Fibroblast of skin of left biceps (primary cell): Measurements from ENCODE around the gene SLC38A3.

Experiments used
- DNase-seq, 2 experiments: peaks; one replicate each; pipeline ENCODE4 v3.0.0-alpha.2; 2013; ENCODE audit warnings: low read depth in 2 of 2

Gene SLC38A3

GRCh38 chr3:50204804-50205412 lies at the start of gene SLC38A3:
Gene SLC38A3, plus strand, starts transcription at chr3:50205271. Its CDS starts 8,929 bp downstream, at chr3:50214200.
- DNase-seq: no peak

- DNase-seq: no peak
These were observed 49.6 kb upstream of the SLC38A3 start for GRCh38 chr3:50155491-50155878.

- DNase-seq: no peak
These were observed 49.2 kb upstream of the SLC38A3 start for GRCh38 chr3:50155891-50156290.

GRCh38 chr3:50156549-50157493 lies 48.2 kb upstream of the SLC38A3 start:
- DNase-seq: no peak

- no peak for DNase-seq
These were observed 47.1 kb upstream of the SLC38A3 start for GRCh38 chr3:50157827-50158529.

- DNase-seq: no peak
These were observed 46.4 kb upstream of the SLC38A3 start for GRCh38 chr3:50158530-50159146.

GRCh38 chr3:50160561-50160983 lies 44.5 kb upstream of the SLC38A3 start:
- DNase-seq: no peak

GRCh38 chr3:50161320-50161719 lies 43.8 kb upstream of the SLC38A3 start:
- DNase-seq: no peak

GRCh38 chr3:50162034-50162883 lies 42.8 kb upstream of the SLC38A3 start:
- DNase-seq: no peak

- DNase-seq: peak; percentile 79 to 82
These were observed 41.3 kb upstream of the SLC38A3 start for GRCh38 chr3:50163572-50164455.

- DNase-seq: no peak
These were observed 40.6 kb upstream of the SLC38A3 start for GRCh38 chr3:50164481-50164880.

GRCh38 chr3:50164984-50165909 lies 39.8 kb upstream of the SLC38A3 start:
- DNase-seq: peak; percentile 40 to 46

GRCh38 chr3:50165910-50166538 lies 39.0 kb upstream of the SLC38A3 start:
- DNase-seq: no peak

- no peak for DNase-seq
These were observed 38.5 kb upstream of the SLC38A3 start for GRCh38 chr3:50166620-50167019.

GRCh38 chr3:50167069-50167840 lies 37.8 kb upstream of the SLC38A3 start:
- DNase-seq: no peak

GRCh38 chr3:50167841-50168209 lies 37.2 kb upstream of the SLC38A3 start:
- no peak for DNase-seq

- no peak for DNase-seq
These were observed 36.7 kb upstream of the SLC38A3 start for GRCh38 chr3:50168388-50168787.

- DNase-seq: no peak
These were observed 36.3 kb upstream of the SLC38A3 start for GRCh38 chr3:50168791-50169190.
